ENCODE measurements around the gene NNAT.

DNA sequence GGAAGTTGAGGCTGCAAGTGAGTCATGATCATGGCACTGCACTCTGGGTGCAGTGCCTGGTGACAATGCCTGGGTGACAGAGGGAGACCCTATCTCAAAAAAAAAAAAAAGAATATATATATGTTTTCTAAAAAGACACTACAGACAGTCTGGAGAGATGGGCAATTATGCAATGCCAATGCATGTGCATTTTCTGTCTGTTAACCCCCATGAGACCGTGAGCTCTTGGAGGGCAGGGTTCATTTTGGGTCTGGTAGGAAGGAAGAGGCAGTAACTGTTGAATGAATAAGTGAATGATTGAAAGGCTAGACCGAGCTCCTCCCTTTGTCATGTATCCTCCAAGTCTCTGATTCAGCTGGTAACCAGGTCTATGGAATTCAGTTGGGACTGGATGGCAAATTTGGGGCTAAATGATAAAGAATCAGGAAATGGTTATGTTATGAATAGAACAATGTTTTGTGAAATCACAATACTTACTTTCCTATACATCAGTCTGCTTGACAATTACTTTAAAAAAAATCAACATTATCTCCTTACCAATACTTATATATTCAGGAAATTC is 12.2 kb downstream of the NNAT start:
- TF ChIP-seq, protein P1, sequence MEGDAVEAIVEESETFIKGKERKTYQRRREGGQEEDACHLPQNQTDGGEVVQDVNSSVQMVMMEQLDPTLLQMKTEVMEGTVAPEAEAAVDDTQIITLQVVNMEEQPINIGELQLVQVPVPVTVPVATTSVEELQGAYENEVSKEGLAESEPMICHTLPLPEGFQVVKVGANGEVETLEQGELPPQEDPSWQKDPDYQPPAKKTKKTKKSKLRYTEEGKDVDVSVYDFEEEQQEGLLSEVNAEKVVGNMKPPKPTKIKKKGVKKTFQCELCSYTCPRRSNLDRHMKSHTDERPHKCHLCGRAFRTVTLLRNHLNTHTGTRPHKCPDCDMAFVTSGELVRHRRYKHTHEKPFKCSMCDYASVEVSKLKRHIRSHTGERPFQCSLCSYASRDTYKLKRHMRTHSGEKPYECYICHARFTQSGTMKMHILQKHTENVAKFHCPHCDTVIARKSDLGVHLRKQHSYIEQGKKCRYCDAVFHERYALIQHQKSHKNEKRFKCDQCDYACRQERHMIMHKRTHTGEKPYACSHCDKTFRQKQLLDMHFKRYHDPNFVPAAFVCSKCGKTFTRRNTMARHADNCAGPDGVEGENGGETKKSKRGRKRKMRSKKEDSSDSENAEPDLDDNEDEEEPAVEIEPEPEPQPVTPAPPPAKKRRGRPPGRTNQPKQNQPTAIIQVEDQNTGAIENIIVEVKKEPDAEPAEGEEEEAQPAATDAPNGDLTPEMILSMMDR (IDR thresholded peaks at IDR 0.05; ENCODE audit: borderline replicate concordance, extremely low read depth, low read length, poor library complexity, severe bottlenecking), result no peak
- TF ChIP-seq EZH2 (IDR thresholded peaks at IDR 0.05; ENCODE audit: borderline replicate concordance, low read depth, low read length, severe bottlenecking), result no peak
